Measurements from ENCODE around the gene SNRNP25. TPM values are rescaled to one million over a fixed set of nuclear protein-coding genes. Genes with fewer than 3 reads are reported as not detected.
"Not testable (repeated sequence)": the region's sequence is repeated elsewhere in the genome, so short reads cannot be mapped to it uniquely, and the experiment has no call there.

The SNRNP25 gene
- total RNA-seq, 2 experiments from 2014 or later, result 52.8 to 59.1 TPM

DNA sequence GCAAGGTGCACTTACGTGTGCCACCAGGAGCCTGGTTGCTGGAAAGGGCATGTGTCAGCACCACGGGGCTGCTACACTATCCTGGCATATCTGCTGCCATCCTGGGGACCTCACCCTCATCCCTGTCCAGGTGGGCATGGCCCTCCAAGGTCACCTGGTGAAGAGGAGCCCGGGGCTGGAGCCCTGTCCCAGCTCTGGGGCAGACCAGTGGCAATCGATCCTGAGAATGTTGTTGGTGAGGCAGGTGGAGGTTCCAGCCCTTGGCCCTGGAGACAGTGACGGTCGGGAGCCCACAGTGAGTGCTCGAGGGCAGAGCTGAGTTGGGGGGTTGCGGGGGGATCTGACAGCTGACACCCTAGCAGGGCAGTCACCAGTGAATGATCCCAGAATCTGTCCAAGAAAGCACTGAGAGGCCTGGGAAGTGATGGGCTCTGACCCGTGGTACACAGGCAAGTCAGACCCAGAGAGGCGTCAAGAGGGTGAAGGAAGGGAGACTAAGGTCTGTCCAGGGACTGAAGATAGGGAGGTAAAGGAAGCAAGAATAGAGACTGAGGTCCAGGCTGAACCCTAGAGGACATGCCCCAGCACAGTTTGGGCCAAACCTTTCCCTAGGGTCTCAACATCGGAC is 17.8 kb upstream of the SNRNP25 start:
- H3K36me3 Mint-ChIP-seq, result peaks cover 4% of the 10 kb centered on the region
- no peak overlapping the region for H3K4me3 Mint-ChIP-seq
- POLR2A ChIA-PET, result no interaction called here
- no peak overlapping the region for H3K27ac Mint-ChIP-seq
- H3K9me3 Mint-ChIP-seq, result no peaks in the 10 kb centered on the region
- no peak for DNase-seq
- H3K27me3 Mint-ChIP-seq, result no peaks in the 10 kb centered on the region
- ATAC-seq (ENCODE audit: low read depth), result no peak
- peaks cover 25% of the 10 kb centered on the region for H3K4me1 Mint-ChIP-seq

DNA sequence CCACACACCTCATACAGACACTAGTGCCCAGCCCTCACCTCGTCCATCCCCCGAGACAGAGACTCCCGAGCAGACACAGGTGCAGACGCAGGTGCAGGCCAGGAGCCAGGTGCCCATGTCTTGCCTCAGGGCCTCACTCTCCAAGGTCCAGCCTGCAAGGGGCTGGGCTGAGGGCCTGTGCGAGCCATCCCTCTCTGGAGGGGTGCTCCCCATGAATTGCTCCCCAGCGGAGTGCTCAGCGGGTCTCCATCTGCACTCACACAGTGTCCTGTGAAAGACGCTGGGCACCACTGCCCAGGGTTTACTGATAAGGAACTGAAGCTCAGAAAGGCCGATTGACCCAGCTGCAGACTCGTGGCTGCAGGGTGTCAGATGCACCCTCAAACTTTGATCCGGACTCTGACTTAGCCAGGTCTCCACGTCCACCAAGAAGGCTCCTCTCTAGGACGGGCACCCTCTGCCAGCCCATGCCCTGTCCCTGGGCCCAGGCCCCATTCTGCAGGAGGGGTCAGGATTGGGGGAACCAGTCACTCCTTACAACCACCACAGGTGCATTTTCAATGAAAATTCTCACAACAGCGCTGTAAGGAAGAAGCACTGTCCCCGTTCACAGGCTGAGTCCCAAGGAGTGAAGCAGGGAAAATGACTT is 17.2 kb upstream of the SNRNP25 start:
- H3K9me3 Mint-ChIP-seq, result no peaks in the 10 kb centered on the region
- peaks cover 27% of the 10 kb centered on the region for H3K4me1 Mint-ChIP-seq
- H3K36me3 Mint-ChIP-seq, result peaks cover 4% of the 10 kb centered on the region
- DNase-seq, result no peak
- H3K4me3 Mint-ChIP-seq, result no peak overlapping the region
- POLR2A ChIA-PET, result interaction anchor here (1.2 kb wide), 1 partner anchor 17 kb away, joined by 4 read pairs; the partner anchor contains the start of genes POLR3K and SNRNP25
- H3K27me3 Mint-ChIP-seq, result no peaks in the 10 kb centered on the region
- no peak overlapping the region for H3K27ac Mint-ChIP-seq
- no peak for ATAC-seq (ENCODE audit: low read depth)

DNA sequence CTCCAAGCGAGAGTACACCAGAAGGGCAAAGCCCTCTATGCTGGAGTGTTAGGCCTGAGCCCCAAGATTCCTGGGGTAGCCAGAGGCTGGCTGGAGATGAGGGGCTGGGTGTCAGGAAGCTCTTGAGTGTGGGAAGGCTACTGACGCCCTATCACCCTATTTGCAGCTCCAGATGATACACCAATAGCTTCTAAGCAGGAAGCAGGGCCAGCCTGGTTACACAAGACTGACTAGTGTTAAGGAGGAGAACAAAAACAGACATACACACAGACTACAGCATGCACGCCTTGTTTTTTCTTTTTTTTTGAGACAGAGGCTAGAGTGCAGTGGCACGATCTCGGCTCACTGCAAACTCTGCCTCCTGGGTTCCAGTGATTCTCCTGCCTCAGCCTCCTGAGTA is 16.1 kb upstream of the SNRNP25 start:
- no peaks in the 10 kb centered on the region for H3K9me3 Mint-ChIP-seq
- no peaks in the 10 kb centered on the region for H3K27me3 Mint-ChIP-seq
- ATAC-seq (ENCODE audit: low read depth), result no peak
- H3K36me3 Mint-ChIP-seq, result peaks cover 12% of the 10 kb centered on the region
- H3K27ac Mint-ChIP-seq, result no peak overlapping the region
- POLR2A ChIA-PET, result interaction anchor here (0.6 to 1.2 kb wide), 2 partner anchors 16 to 418 kb away, joined by 3 to 4 read pairs; partner anchors contain the start of genes POLR3K and SNRNP25
- DNase-seq, result no peak
- H3K4me3 Mint-ChIP-seq, result no peak overlapping the region
- peaks cover 35% of the 10 kb centered on the region for H3K4me1 Mint-ChIP-seq

DNA sequence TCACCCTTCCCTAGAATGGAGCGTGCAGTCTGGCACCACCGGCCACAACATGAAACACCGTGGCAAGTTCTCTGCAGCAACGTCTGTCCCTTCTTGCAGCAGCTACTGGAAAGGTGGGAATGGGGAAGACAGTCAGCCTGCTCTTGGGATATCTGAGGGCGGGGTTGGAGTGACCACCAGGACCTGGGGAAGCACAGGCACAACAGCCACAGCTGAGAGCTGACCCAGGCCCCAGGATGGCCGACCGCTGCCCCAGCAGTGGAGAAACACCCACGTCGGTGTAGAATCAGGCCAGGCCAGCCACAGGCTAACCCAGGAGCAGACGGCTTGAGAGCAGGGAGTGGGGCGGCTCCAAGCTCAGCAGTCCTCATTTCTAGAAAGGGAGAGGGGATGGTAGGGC is 15.4 kb upstream of the SNRNP25 start:
- DNase-seq; H3K9me3 Mint-ChIP-seq; H3K4me3 Mint-ChIP-seq; ATAC-seq (ENCODE audit: low read depth); H3K27me3 Mint-ChIP-seq: not testable (repeated sequence)
- POLR2A ChIA-PET, result interaction anchor here (0.6 to 2.4 kb wide), 3 partner anchors 15 to 417 kb away, joined by 3 to 27 read pairs (median 3); partner anchors contain the start of genes POLR3K and SNRNP25
- Mint-ChIP-seq H3K4me1 (peaks cover 40% of the 10 kb centered on the region), H3K27ac (peak overlapping the region; percentile 77), H3K36me3 (peaks cover 19% of the 10 kb centered on the region)

GRCh38 chr16:38941-39892 is 14.4 kb upstream of the SNRNP25 start:
- Mint-ChIP-seq H3K27me3 (no peaks in the 10 kb centered on the region), H3K9me3 (no peaks in the 10 kb centered on the region), H3K4me3 (peak overlapping the region; percentile 42), H3K36me3 (peaks cover 26% of the 10 kb centered on the region), H3K4me1 (peaks cover 43% of the 10 kb centered on the region), H3K27ac (peak overlapping the region; percentile 77)
- ATAC-seq (ENCODE audit: low read depth) (peak; percentile 97), DNase-seq (peak; percentile 63)
- POLR2A ChIA-PET, result interaction anchor here (1.0 to 2.4 kb wide), 2 partner anchors 14 to 38 kb away, joined by 3 to 27 read pairs; partner anchors contain the start of genes POLR3K and SNRNP25

GRCh38 chr16:41439-42068 is 12.1 kb upstream of the SNRNP25 start:
- POLR2A ChIA-PET, result interaction anchor here (1.0 kb wide), 1 partner anchor 43 kb away, joined by 3 read pairs; no protein-coding TSS in a partner anchor
- no peak overlapping the region for H3K27ac Mint-ChIP-seq
- ATAC-seq (ENCODE audit: low read depth), result no peak

DNA sequence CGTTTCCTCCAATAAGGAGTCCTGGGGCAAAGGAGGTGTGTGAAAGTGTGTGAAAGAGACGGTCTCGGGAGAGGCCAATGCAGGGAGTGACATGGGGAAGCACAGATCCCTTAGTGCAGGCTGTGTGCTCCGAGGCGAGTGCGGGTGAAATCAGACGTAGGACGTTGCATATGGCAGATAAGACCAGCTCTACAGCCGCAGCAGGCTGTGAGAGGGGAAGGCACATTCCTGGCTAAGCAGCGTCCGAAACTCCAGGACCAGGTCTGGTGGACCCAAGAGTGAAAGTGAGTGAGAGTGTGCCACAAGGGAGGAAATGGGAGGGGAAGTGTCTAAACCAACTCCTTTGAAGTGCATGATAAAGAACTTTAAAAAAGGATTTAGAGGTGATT is 11.6 kb upstream of the SNRNP25 start:
- POLR2A ChIA-PET, result no interaction called here
- peaks cover 27% of the 10 kb centered on the region for H3K36me3 Mint-ChIP-seq
- DNase-seq (no peak), ATAC-seq (ENCODE audit: low read depth) (no peak)
- no peaks in the 10 kb centered on the region for H3K27me3 Mint-ChIP-seq
- H3K4me1 Mint-ChIP-seq, result peaks cover 35% of the 10 kb centered on the region
- H3K27ac Mint-ChIP-seq, result no peak overlapping the region
- H3K4me3 Mint-ChIP-seq, result no peak overlapping the region
- H3K9me3 Mint-ChIP-seq, result no peaks in the 10 kb centered on the region

More at GRCh38 chr16:41439-42068, 12.1 kb upstream of the SNRNP25 start:
- Mint-ChIP-seq H3K9me3 (no peaks in the 10 kb centered on the region), H3K36me3 (peaks cover 27% of the 10 kb centered on the region), H3K4me1 (peaks cover 35% of the 10 kb centered on the region), H3K4me3 (no peak overlapping the region), H3K27me3 (no peaks in the 10 kb centered on the region)
- no peak for DNase-seq

GRCh38 chr16:42691-43090 is 10.9 kb upstream of the SNRNP25 start:
- no peaks in the 10 kb centered on the region for H3K9me3 Mint-ChIP-seq
- peaks cover 31% of the 10 kb centered on the region for H3K36me3 Mint-ChIP-seq
- H3K4me1 Mint-ChIP-seq, result peaks cover 39% of the 10 kb centered on the region
- H3K4me3 Mint-ChIP-seq, result no peak overlapping the region
- H3K27me3 Mint-ChIP-seq, result no peaks in the 10 kb centered on the region
- H3K27ac Mint-ChIP-seq, result no peak overlapping the region
- ATAC-seq (ENCODE audit: low read depth) (no peak), DNase-seq (no peak)
- POLR2A ChIA-PET, result no interaction called here

DNA sequence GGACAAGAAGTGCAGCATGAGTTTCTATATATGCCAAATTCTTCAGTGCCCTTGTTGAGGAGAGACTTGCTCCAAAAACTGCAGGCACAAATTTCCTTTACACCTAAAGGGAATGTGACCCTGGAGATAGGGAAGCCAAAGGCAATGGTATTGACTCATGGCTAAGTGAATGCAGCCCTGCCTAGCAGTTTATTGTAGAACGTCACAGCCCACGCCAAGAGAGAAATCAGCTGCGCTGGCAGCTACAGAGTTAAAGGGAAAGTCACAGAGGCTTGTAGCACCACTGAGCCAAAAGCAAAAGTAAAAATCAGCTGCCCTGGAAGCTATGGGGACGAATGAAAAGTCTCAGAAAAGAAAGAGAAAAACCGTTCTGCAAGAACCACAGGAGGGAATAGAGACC is 10.3 kb upstream of the SNRNP25 start:
- Mint-ChIP-seq H3K4me3 (no peak overlapping the region), H3K36me3 (peaks cover 32% of the 10 kb centered on the region), H3K27me3 (no peaks in the 10 kb centered on the region), H3K9me3 (no peaks in the 10 kb centered on the region), H3K4me1 (peaks cover 37% of the 10 kb centered on the region), H3K27ac (no peak overlapping the region)
- no peak for DNase-seq
- POLR2A ChIA-PET, result interaction anchor here (1.2 kb wide), 1 partner anchor 10 kb away, joined by 4 read pairs; the partner anchor contains the start of genes POLR3K and SNRNP25
- no peak for ATAC-seq (ENCODE audit: low read depth)

DNA sequence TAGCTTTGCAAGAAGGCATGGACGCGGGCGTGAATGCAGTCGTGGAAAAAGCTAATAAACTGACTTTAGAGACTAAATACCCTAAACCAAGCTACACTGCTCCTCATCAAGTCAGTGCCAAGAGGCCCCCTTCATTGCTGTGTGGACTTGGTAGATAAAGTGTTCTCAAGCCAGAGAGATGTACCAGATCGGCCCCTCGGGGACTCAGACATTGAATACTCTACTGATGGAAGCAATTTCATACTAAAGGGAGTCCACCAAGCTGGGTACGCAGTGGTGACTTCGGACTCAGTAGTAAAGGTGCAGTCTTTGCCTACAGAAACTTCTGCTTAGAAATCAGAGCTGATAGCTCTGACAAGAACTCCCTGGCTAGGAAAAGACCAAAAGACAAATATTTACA is 9.0 kb upstream of the SNRNP25 start:
- ATAC-seq (ENCODE audit: low read depth), result no peak
- no peaks in the 10 kb centered on the region for H3K27me3 Mint-ChIP-seq

GRCh38 chr16:45454-45853 is 8.2 kb upstream of the SNRNP25 start:
- POLR2A ChIA-PET, result interaction anchor here (1.3 kb wide), 1 partner anchor 8 kb away, joined by 7 read pairs; the partner anchor contains the start of genes POLR3K and SNRNP25
- no peak for ATAC-seq (ENCODE audit: low read depth)
- Mint-ChIP-seq H3K27ac (no peak overlapping the region), H3K27me3 (no peaks in the 10 kb centered on the region), H3K36me3 (peaks cover 36% of the 10 kb centered on the region), H3K9me3 (no peaks in the 10 kb centered on the region), H3K4me3 (no peak overlapping the region), H3K4me1 (peaks cover 25% of the 10 kb centered on the region)
- no peak for DNase-seq

More for the DNA sequence above, 9.0 kb upstream of the SNRNP25 start:
- no peaks in the 10 kb centered on the region for H3K9me3 Mint-ChIP-seq
- H3K27ac Mint-ChIP-seq, result no peak overlapping the region
- H3K4me3 Mint-ChIP-seq, result no peak overlapping the region
- H3K4me1 Mint-ChIP-seq, result peaks cover 26% of the 10 kb centered on the region
- no peak for DNase-seq
- POLR2A ChIA-PET, result interaction anchor here (1.3 kb wide), 1 partner anchor 9 kb away, joined by 7 read pairs; the partner anchor contains the start of genes POLR3K and SNRNP25
- H3K36me3 Mint-ChIP-seq, result peaks cover 33% of the 10 kb centered on the region

GRCh38 chr16:46510-46909 is 7.1 kb upstream of the SNRNP25 start:
- Mint-ChIP-seq H3K4me1 (peaks cover 33% of the 10 kb centered on the region), H3K36me3 (peaks cover 46% of the 10 kb centered on the region)
- H3K4me3 Mint-ChIP-seq; ATAC-seq (ENCODE audit: low read depth); DNase-seq; H3K27me3 Mint-ChIP-seq; H3K9me3 Mint-ChIP-seq; H3K27ac Mint-ChIP-seq: not testable (repeated sequence)
- POLR2A ChIA-PET, result interaction anchor here (0.6 kb wide), 1 partner anchor 141 kb away, joined by 6 read pairs; no protein-coding TSS in a partner anchor

Data from activated naive CD8-positive, alpha-beta T cell treated with anti-CD3 and anti-CD28 coated beads, Interleukin-2, amount 10 ng/mL, durations not matched to agents 7 days and 5 days (primary cell).